ENCODE data around the gene NKAPL. TPM values are rescaled to one million over a fixed set of nuclear protein-coding genes. Genes with fewer than 3 reads are reported as not detected.

The NKAPL gene
- total and polyA plus RNA-seq, 2 of the 13 experiments (the other 11 are each of a cell fraction or from before 2014, with no cell fraction given) = not detected

DNA sequence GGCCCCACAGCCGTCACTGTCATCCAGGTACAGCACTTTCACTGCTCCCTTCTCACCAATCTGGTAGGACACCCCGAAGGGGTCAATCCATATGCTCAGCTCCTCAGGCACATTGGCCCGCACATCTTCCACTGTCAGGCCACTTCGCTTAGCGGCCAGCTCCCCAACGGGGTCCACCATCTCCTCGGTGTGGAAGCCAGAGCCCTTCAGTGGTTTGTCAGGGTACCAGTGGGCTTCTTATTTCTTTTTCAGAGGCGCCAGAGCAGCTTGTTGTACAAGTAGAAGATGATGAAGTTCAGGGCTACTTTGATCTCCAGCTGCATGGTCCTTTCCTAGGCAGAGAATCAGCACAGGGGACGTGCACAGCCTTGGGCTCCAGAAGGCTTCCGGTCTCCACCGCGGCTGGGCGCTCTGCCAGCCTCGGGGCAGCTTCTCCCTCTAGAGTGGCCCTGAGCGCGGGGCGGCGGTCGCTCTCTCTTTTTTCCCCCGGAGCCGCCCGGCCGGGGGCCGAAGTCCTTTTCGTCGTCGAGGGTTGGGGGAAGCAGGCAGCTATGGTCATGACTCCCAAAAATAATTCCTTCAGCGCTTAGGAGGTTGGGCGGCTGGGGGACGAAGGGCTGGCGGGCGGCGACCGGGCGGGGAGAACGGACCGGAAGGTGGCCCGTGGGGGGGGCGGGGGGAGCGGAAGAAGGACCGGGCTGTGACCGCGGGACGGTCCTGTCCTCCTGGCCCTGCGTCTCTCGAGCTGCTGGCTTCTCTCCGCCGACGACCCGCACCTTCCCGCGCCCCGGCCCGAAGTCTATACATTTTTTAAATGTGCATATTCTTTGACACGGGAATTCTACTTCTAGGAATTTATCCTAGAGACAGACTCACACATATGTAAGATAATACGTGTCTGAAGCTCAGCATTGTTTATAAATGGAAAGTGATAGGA is 40.5 kb upstream of the NKAPL start (continued):
- no peak for TF ChIP-seq HOXA9 (CRISPR knock-in tag; IDR thresholded peaks at IDR 0.05; ENCODE audit: borderline replicate concordance)
- no peak for TF ChIP-seq ATRX (CRISPR knock-in tag; IDR thresholded peaks at IDR 0.05; ENCODE audit: borderline replicate concordance)
- TF ChIP-seq, protein P1, sequence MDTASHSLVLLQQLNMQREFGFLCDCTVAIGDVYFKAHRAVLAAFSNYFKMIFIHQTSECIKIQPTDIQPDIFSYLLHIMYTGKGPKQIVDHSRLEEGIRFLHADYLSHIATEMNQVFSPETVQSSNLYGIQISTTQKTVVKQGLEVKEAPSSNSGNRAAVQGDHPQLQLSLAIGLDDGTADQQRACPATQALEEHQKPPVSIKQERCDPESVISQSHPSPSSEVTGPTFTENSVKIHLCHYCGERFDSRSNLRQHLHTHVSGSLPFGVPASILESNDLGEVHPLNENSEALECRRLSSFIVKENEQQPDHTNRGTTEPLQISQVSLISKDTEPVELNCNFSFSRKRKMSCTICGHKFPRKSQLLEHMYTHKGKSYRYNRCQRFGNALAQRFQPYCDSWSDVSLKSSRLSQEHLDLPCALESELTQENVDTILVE (CRISPR knock-in tag; IDR thresholded peaks at IDR 0.05) = peak; percentile 48
- no peak for TF ChIP-seq ARNT2 (CRISPR knock-in tag; IDR thresholded peaks at IDR 0.05; ENCODE audit: low read depth)
- 0 out of 2 replicates have a peak, but pooled peaks have one; percentile 32 for TF ChIP-seq CBFB (CRISPR knock-in tag; IDR thresholded peaks at IDR 0.05)
- TF ChIP-seq, protein P2, sequence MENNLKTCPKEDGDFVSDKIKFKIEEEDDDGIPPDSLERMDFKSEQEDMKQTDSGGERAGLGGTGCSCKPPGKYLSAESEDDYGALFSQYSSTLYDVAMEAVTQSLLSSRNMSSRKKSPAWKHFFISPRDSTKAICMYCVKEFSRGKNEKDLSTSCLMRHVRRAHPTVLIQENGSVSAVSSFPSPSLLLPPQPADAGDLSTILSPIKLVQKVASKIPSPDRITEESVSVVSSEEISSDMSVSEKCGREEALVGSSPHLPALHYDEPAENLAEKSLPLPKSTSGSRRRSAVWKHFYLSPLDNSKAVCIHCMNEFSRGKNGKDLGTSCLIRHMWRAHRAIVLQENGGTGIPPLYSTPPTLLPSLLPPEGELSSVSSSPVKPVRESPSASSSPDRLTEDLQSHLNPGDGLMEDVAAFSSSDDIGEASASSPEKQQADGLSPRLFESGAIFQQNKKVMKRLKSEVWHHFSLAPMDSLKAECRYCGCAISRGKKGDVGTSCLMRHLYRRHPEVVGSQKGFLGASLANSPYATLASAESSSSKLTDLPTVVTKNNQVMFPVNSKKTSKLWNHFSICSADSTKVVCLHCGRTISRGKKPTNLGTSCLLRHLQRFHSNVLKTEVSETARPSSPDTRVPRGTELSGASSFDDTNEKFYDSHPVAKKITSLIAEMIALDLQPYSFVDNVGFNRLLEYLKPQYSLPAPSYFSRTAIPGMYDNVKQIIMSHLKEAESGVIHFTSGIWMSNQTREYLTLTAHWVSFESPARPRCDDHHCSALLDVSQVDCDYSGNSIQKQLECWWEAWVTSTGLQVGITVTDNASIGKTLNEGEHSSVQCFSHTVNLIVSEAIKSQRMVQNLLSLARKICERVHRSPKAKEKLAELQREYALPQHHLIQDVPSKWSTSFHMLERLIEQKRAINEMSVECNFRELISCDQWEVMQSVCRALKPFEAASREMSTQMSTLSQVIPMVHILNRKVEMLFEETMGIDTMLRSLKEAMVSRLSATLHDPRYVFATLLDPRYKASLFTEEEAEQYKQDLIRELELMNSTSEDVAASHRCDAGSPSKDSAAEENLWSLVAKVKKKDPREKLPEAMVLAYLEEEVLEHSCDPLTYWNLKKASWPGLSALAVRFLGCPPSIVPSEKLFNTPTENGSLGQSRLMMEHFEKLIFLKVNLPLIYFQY (CRISPR knock-in tag; IDR thresholded peaks at IDR 0.05; ENCODE audit: borderline replicate concordance) = no peak
- TF ChIP-seq IRX3 (CRISPR knock-in tag; IDR thresholded peaks at IDR 0.05; ENCODE audit: borderline replicate concordance, low read depth) = no peak
- TF ChIP-seq ZNF496 (CRISPR knock-in tag; IDR thresholded peaks at IDR 0.05; ENCODE audit: insufficient replicate concordance) = no peak
- TF ChIP-seq, protein P3, sequence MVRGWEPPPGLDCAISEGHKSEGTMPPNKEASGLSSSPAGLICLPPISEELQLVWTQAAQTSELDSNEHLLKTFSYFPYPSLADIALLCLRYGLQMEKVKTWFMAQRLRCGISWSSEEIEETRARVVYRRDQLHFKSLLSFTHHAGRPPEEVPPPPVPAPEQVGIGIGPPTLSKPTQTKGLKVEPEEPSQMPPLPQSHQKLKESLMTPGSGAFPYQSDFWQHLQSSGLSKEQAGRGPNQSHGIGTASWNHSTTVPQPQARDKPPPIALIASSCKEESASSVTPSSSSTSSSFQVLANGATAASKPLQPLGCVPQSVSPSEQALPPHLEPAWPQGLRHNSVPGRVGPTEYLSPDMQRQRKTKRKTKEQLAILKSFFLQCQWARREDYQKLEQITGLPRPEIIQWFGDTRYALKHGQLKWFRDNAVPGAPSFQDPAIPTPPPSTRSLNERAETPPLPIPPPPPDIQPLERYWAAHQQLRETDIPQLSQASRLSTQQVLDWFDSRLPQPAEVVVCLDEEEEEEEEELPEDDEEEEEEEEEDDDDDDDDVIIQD (CRISPR knock-in tag; IDR thresholded peaks at IDR 0.05; ENCODE audit: low read depth) = no peak
- peak; percentile 87 for TF ChIP-seq PTBP1 (IDR thresholded peaks at IDR 0.05; ENCODE audit: low read depth, low read length, poor library complexity, severe bottlenecking)
- TF ChIP-seq HNRNPH1 (optimal IDR thresholded peaks at IDR 0.05; ENCODE audit: low read depth, low read length) = no peak
- TF ChIP-seq, protein P4, sequence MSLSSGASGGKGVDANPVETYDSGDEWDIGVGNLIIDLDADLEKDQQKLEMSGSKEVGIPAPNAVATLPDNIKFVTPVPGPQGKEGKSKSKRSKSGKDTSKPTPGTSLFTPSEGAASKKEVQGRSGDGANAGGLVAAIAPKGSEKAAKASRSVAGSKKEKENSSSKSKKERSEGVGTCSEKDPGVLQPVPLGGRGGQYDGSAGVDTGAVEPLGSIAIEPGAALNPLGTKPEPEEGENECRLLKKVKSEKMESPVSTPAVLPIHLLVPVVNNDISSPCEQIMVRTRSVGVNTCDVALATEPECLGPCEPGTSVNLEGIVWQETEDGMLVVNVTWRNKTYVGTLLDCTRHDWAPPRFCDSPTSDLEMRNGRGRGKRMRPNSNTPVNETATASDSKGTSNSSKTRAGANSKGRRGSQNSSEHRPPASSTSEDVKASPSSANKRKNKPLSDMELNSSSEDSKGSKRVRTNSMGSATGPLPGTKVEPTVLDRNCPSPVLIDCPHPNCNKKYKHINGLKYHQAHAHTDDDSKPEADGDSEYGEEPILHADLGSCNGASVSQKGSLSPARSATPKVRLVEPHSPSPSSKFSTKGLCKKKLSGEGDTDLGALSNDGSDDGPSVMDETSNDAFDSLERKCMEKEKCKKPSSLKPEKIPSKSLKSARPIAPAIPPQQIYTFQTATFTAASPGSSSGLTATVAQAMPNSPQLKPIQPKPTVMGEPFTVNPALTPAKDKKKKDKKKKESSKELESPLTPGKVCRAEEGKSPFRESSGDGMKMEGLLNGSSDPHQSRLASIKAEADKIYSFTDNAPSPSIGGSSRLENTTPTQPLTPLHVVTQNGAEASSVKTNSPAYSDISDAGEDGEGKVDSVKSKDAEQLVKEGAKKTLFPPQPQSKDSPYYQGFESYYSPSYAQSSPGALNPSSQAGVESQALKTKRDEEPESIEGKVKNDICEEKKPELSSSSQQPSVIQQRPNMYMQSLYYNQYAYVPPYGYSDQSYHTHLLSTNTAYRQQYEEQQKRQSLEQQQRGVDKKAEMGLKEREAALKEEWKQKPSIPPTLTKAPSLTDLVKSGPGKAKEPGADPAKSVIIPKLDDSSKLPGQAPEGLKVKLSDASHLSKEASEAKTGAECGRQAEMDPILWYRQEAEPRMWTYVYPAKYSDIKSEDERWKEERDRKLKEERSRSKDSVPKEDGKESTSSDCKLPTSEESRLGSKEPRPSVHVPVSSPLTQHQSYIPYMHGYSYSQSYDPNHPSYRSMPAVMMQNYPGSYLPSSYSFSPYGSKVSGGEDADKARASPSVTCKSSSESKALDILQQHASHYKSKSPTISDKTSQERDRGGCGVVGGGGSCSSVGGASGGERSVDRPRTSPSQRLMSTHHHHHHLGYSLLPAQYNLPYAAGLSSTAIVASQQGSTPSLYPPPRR (CRISPR knock-in tag; IDR thresholded peaks at IDR 0.05; ENCODE audit: borderline replicate concordance) = peak; percentile 24
- TF ChIP-seq KDM5A (IDR thresholded peaks at IDR 0.05; ENCODE audit: borderline replicate concordance, low read length) = peak; percentile 76; the same call in 1 of the 2 replicates

Measured in HepG2 (cell line).